Neural progenitor cell (in vitro differentiated cells): ENCODE data around the gene LAMB1. TPM values are rescaled to one million over a fixed set of nuclear protein-coding genes. Genes with fewer than 3 reads are reported as not detected.

Experiments used
- DNase-seq: peaks from one replicate; pipeline ENCODE4 v3.0.0-alpha.2; 2016; ENCODE audit warnings: low spot score
- H2AFZ ChIP-seq: fragments of 200-600 bp; sonication (generic); replicated peaks from 2 replicates; pipeline ENCODE4 v1.6.1; 2016; ENCODE audit warnings: antibody characterized with exemption
- H3F3A ChIP-seq: fragments of 200-600 bp; sonication (generic); 2 replicates; pipeline ENCODE4 v1.6.1; 2016; ENCODE audit warnings: antibody characterized with exemption, low read depth
- H3K27ac ChIP-seq: fragments of 200-600 bp; sonication (generic); 2 replicates; pipeline ENCODE4 v1.5.1; 2016; ENCODE audit warnings: mild to moderate bottlenecking
- H3K27me3 ChIP-seq: fragments of 200-600 bp; sonication (generic); 2 replicates; pipeline ENCODE4 v1.6.1; 2016; ENCODE audit warnings: mild to moderate bottlenecking, moderate library complexity
- H3K36me3 ChIP-seq: fragments of 200-600 bp; sonication (generic); 2 replicates; pipeline ENCODE4 v1.5.1; 2016
- H3K4me1 ChIP-seq: fragments of 200-600 bp; sonication (generic); 2 replicates; pipeline ENCODE4 v1.6.1; 2016; ENCODE audit warnings: mixed run types
- H3K4me2 ChIP-seq: fragments of 200-600 bp; sonication (generic); 2 replicates; pipeline ENCODE4 v1.6.1; 2016
- H3K4me3 ChIP-seq: fragments of 200-600 bp; sonication (generic); 2 replicates; pipeline ENCODE4 v1.5.1; 2016
- H3K79me2 ChIP-seq: fragments of 200-600 bp; sonication (generic); 2 replicates; pipeline ENCODE4 v1.6.1; 2016; ENCODE audit warnings: low read depth
- H3K9ac ChIP-seq: fragments of 200-600 bp; sonication (generic); 2 replicates; pipeline ENCODE4 v1.6.1; 2016
- H3K9me3 ChIP-seq: fragments of 200-600 bp; sonication (generic); 2 replicates; pipeline ENCODE4 v1.5.1; 2016; ENCODE audit warnings: low read depth
- H4K20me1 ChIP-seq: fragments of 200-600 bp; sonication (generic); 2 replicates; pipeline ENCODE4 v1.6.1; 2016; ENCODE audit warnings: low read depth
- H3K27ac Mint-ChIP-seq: 3 replicates; pipeline ENCODE4 v1.8.0; 2021; ENCODE audit warnings: mixed read lengths
- H3K27me3 Mint-ChIP-seq: 2 replicates; pipeline ENCODE4 v1.8.0; 2022; ENCODE audit warnings: low read depth, mild to moderate bottlenecking, inconsistent platforms, moderate library complexity, mixed read lengths; ENCODE audit not compliant: insufficient read depth
- H3K36me3 Mint-ChIP-seq: 3 replicates; pipeline ENCODE4 v1.8.0; 2021; ENCODE audit warnings: mixed read lengths
- H3K4me1 Mint-ChIP-seq: 3 replicates; pipeline ENCODE4 v1.8.0; 2021; ENCODE audit warnings: mixed read lengths
- H3K4me3 Mint-ChIP-seq: 3 replicates; pipeline ENCODE4 v1.8.0; 2021; ENCODE audit warnings: mild to moderate bottlenecking, moderate library complexity, mixed read lengths
- H3K9me3 Mint-ChIP-seq: 3 replicates; pipeline ENCODE4 v1.8.0; 2020; ENCODE audit warnings: mixed read lengths
- CTCF ChIP-seq: fragments of 200-600 bp; sonication (generic); IDR thresholded peaks from 2 replicates; pipeline ENCODE4 v1.5.1; 2017; ENCODE audit warnings: antibody characterized with exemption, mild to moderate bottlenecking
- EZH2 ChIP-seq: fragments of 200-600 bp; sonication (generic); IDR thresholded peaks from 2 replicates; pipeline ENCODE4 v1.6.1; 2017; ENCODE audit warnings: antibody characterized with exemption, mild to moderate bottlenecking, moderate library complexity
- EZH2phosphoT487 ChIP-seq: fragments of 200-600 bp; sonication (generic); IDR thresholded peaks from 2 replicates; pipeline ENCODE4 v1.6.1; 2017; ENCODE audit warnings: antibody characterized with exemption
- total RNA-seq: library from RNA; depleted of rRNA; stranded (reverse); fragments of >200 nt; gene quantifications from 2 replicates; pipeline ENCODE4 v1.2.3, GENCODE V29; 2015; ENCODE audit warnings: low replicate concordance

The LAMB1 gene
- total RNA-seq, 1 donor from 2014 or later: 87.7 TPM

GRCh38 chr7:108003599-108003935 lies 606 bp upstream of the LAMB1 start:
- TF ChIP-seq EZH2 (no peak), EZH2phosphoT487 (peak; percentile 74)
- Histone ChIP-seq H4K20me1 (no peaks in the 10 kb centered on the region), H3K36me3 (no peaks in the 10 kb centered on the region), H2AFZ (peak overlapping the region; percentile 83), H3K27me3 (peaks cover 79% of the 10 kb centered on the region), H3K79me2 (no peaks in the 10 kb centered on the region), H3K9me3 (no peaks in the 10 kb centered on the region), H3K4me3 (peak overlapping the region; percentile 77), H3F3A (peaks cover 34% of the 10 kb centered on the region), H3K27ac (no peak overlapping the region), H3K9ac (no peak overlapping the region), H3K4me2 (peak overlapping the region; percentile 91), H3K4me1 (peaks cover 16% of the 10 kb centered on the region)
- Mint-ChIP-seq H3K4me1 (peaks cover 18% of the 10 kb centered on the region), H3K36me3 (no peaks in the 10 kb centered on the region), H3K27ac (no peak overlapping the region), H3K27me3 (peaks cover 42% of the 10 kb centered on the region), H3K4me3 (peak overlapping the region; percentile 80), H3K9me3 (no peaks in the 10 kb centered on the region)
- DNase-seq: no peak

GRCh38 chr7:108001764-108002725 lies 916 bp downstream of the LAMB1 start:
- peak overlapping the region; percentile 91 for H3K4me2 ChIP-seq
- H3K27me3 ChIP-seq: peaks cover 65% of the 10 kb centered on the region
- H3K4me3 ChIP-seq: peak overlapping the region; percentile 77
- H3K4me1 ChIP-seq: peaks cover 16% of the 10 kb centered on the region
- no peaks in the 10 kb centered on the region for H3K36me3 ChIP-seq
- no peaks in the 10 kb centered on the region for H3K79me2 ChIP-seq
- DNase-seq: peak; percentile 48
- Mint-ChIP-seq H3K27ac (no peak overlapping the region), H3K4me3 (peak overlapping the region; percentile 80), H3K36me3 (no peaks in the 10 kb centered on the region), H3K4me1 (peaks cover 18% of the 10 kb centered on the region), H3K27me3 (peaks cover 42% of the 10 kb centered on the region), H3K9me3 (no peaks in the 10 kb centered on the region)
- peak overlapping the region; percentile 83 for H2AFZ ChIP-seq
- no peaks in the 10 kb centered on the region for H3K9me3 ChIP-seq
- no peak for TF ChIP-seq CTCF
- no peak for TF ChIP-seq EZH2phosphoT487
- TF ChIP-seq EZH2: no peak
- H4K20me1 ChIP-seq: no peaks in the 10 kb centered on the region
- H3F3A ChIP-seq: peaks cover 40% of the 10 kb centered on the region
- no peak overlapping the region for H3K27ac ChIP-seq
- H3K9ac ChIP-seq: no peak overlapping the region

GRCh38 chr7:108000875-108001763 lies 1.8 kb downstream of the LAMB1 start:
- no peaks in the 10 kb centered on the region for H3K79me2 ChIP-seq
- no peak overlapping the region for H3K27ac ChIP-seq
- no peaks in the 10 kb centered on the region for H3K36me3 ChIP-seq
- peaks cover 49% of the 10 kb centered on the region for H3F3A ChIP-seq
- Mint-ChIP-seq H3K4me3 (peak overlapping the region; percentile 80), H3K36me3 (no peaks in the 10 kb centered on the region), H3K27me3 (peaks cover 37% of the 10 kb centered on the region), H3K27ac (no peak overlapping the region), H3K4me1 (peaks cover 22% of the 10 kb centered on the region), H3K9me3 (no peaks in the 10 kb centered on the region)
- peak; percentile 59 for TF ChIP-seq EZH2
- TF ChIP-seq CTCF: peak; percentile 41
- TF ChIP-seq EZH2phosphoT487: no peak
- H3K9me3 ChIP-seq: no peaks in the 10 kb centered on the region
- peak overlapping the region; percentile 77 for H3K4me3 ChIP-seq
- H2AFZ ChIP-seq: peak overlapping the region; percentile 83
- H3K9ac ChIP-seq: no peak overlapping the region
- DNase-seq: peak; percentile 77
- H3K27me3 ChIP-seq: peaks cover 56% of the 10 kb centered on the region
- no peaks in the 10 kb centered on the region for H4K20me1 ChIP-seq
- peak overlapping the region; percentile 91 for H3K4me2 ChIP-seq
- peaks cover 26% of the 10 kb centered on the region for H3K4me1 ChIP-seq
